Measurements from ENCODE around the gene PIEZO2. TPM values are rescaled to one million over a fixed set of nuclear protein-coding genes. Genes with fewer than 3 reads are reported as not detected.

PIEZO2 gene
- total RNA-seq, 2 experiments from 2014 or later = not detected

- peaks cover 3 to 13% of the 10 kb centered on the region in 2 experiments for H3K9me3 ChIP-seq (ENCODE audit: control insufficient read depth in 1 of 2, insufficient read depth in 1 of 2, low read length in 2 of 2)
- Mint-ChIP-seq H3K4me3 (no peak overlapping the region), H3K27ac (no peak overlapping the region), H3K27me3 (peaks cover 5% of the 10 kb centered on the region), H3K9me3 (peaks cover 9% of the 10 kb centered on the region), H3K4me1 (ENCODE audit: low read depth) (no peaks in the 10 kb centered on the region), H3K36me3 (ENCODE audit: low read depth) (no peaks in the 10 kb centered on the region)
- no peaks in the 10 kb centered on the region for H3K36me3 ChIP-seq (ENCODE audit: insufficient read depth, low read length)
- no peak overlapping the region for H3K27ac ChIP-seq (ENCODE audit: low read depth in 1 of 2, low read length in 2 of 2)
- H3K4me3 ChIP-seq (ENCODE audit: low read length) = no peak overlapping the region
- ChIA-PET POLR2A (no interaction called here), CTCF (no interaction called here)
- intact Hi-C loops (cut with DNase I, micrococcal nuclease) = loop anchor here in 1 of 2 experiments (10.0 kb wide), 1 partner anchor 65 kb away; no protein-coding TSS in a partner anchor
- no peak for TF ChIP-seq CTCF (IDR thresholded peaks at IDR 0.05)
- DNase-seq (no peak), ATAC-seq (ENCODE audit: poor library complexity) (no peak)
- H3K4me1 ChIP-seq (ENCODE audit: insufficient read depth, low read length) = no peaks in the 10 kb centered on the region
- no peaks in the 10 kb centered on the region for H3K27me3 ChIP-seq (ENCODE audit: control insufficient read depth in 1 of 2, insufficient read depth in 2 of 2, low read length in 2 of 2)
Observed at GRCh38 chr18:10950080-10950875, 199.1 kb downstream of the PIEZO2 start.

GRCh38 chr18:10949655-10950054 is 199.7 kb downstream of the PIEZO2 start:
- Mint-ChIP-seq H3K4me3 (no peak overlapping the region), H3K36me3 (ENCODE audit: low read depth) (no peaks in the 10 kb centered on the region), H3K27ac (no peak overlapping the region), H3K9me3 (peaks cover 15% of the 10 kb centered on the region), H3K27me3 (no peaks in the 10 kb centered on the region), H3K4me1 (ENCODE audit: low read depth) (no peaks in the 10 kb centered on the region)
- ATAC-seq (ENCODE audit: poor library complexity) (no peak), DNase-seq (no peak)
- ChIA-PET POLR2A (no interaction called here), CTCF (no interaction called here)
- no peaks in the 10 kb centered on the region for H3K36me3 ChIP-seq (ENCODE audit: insufficient read depth, low read length)
- no peaks in the 10 kb centered on the region for H3K4me1 ChIP-seq (ENCODE audit: insufficient read depth, low read length)
- peaks cover 3 to 19% of the 10 kb centered on the region in 2 experiments for H3K9me3 ChIP-seq (ENCODE audit: control insufficient read depth in 1 of 2, insufficient read depth in 1 of 2, low read length in 2 of 2)
- TF ChIP-seq CTCF (IDR thresholded peaks at IDR 0.05) = no peak
- H3K27me3 ChIP-seq (ENCODE audit: control insufficient read depth in 1 of 2, insufficient read depth in 2 of 2, low read length in 2 of 2) = no peaks in the 10 kb centered on the region
- H3K4me3 ChIP-seq (ENCODE audit: low read length) = no peak overlapping the region
- no peak overlapping the region for H3K27ac ChIP-seq (ENCODE audit: low read depth in 1 of 2, low read length in 2 of 2)
- intact Hi-C loops (cut with DNase I, micrococcal nuclease) = loop anchor here in 1 of 2 experiments (10.0 kb wide), 1 partner anchor 65 kb away; no protein-coding TSS in a partner anchor

GRCh38 chr18:10948421-10948820 is 200.9 kb downstream of the PIEZO2 start:
- no peak overlapping the region for H3K27ac Mint-ChIP-seq
- DNase-seq = no peak
- peaks cover 18% of the 10 kb centered on the region for H3K9me3 Mint-ChIP-seq
- no peaks in the 10 kb centered on the region for H3K36me3 ChIP-seq (ENCODE audit: insufficient read depth, low read length)
- H3K27me3 Mint-ChIP-seq = no peaks in the 10 kb centered on the region
- H3K27me3 ChIP-seq (ENCODE audit: control insufficient read depth in 1 of 2, insufficient read depth in 2 of 2, low read length in 2 of 2) = no peaks in the 10 kb centered on the region
- H3K27ac ChIP-seq (ENCODE audit: low read depth in 1 of 2, low read length in 2 of 2) = no peak overlapping the region
- H3K36me3 Mint-ChIP-seq (ENCODE audit: low read depth) = no peaks in the 10 kb centered on the region
- TF ChIP-seq CTCF (IDR thresholded peaks at IDR 0.05) = no peak
- H3K4me3 ChIP-seq (ENCODE audit: low read length) = no peak overlapping the region
- CTCF ChIA-PET = no interaction called here
- H3K4me3 Mint-ChIP-seq = no peak overlapping the region
- intact Hi-C loops (cut with DNase I, micrococcal nuclease) = no loop called here
- H3K4me1 Mint-ChIP-seq (ENCODE audit: low read depth) = no peaks in the 10 kb centered on the region
- peaks cover 3 to 19% of the 10 kb centered on the region in 2 experiments for H3K9me3 ChIP-seq (ENCODE audit: control insufficient read depth in 1 of 2, insufficient read depth in 1 of 2, low read length in 2 of 2)
- H3K4me1 ChIP-seq (ENCODE audit: insufficient read depth, low read length) = no peaks in the 10 kb centered on the region
- POLR2A ChIA-PET = no interaction called here
- no peak for ATAC-seq (ENCODE audit: poor library complexity)

Data from CD4-positive, alpha-beta T cell (primary cell).